Body of pancreas (tissue), 4 donors: ENCODE data around the gene PIK3AP1. TPM values are rescaled to one million over a fixed set of nuclear protein-coding genes. Genes with fewer than 3 reads are reported as not detected.

Experiments used
- ATAC-seq: fragments of 150-250 bp; one replicate; pipeline ENCODE4 v1.9.1; 2016
- DNase-seq, 4 donors: peaks; one replicate each; pipeline ENCODE4 v3.0.0-alpha.2; 2019
- H3K27ac ChIP-seq, 4 donors: fragments of 200-600 bp; sonication (generic); 1 replicate in 3 of 4; 2 replicates in 1 of 4; pipeline versions ENCODE4 v1.5.1 to v1.6.1; 2016 to 2019; ENCODE audit warnings: mild to moderate bottlenecking in 1 of 4, mixed read lengths in 1 of 4, moderate library complexity in 1 of 4
- H3K27me3 ChIP-seq, 2 donors: fragments of 200-600 bp; sonication (generic); one replicate each; pipeline ENCODE4 v1.6.0; 2016; ENCODE audit warnings: mild to moderate bottlenecking in 1 of 2
- H3K36me3 ChIP-seq, 2 donors: fragments of 200-600 bp; sonication (generic); replicated peaks in 1 of 2; 2 replicates each; pipeline ENCODE4 v1.5.1; 2016; ENCODE audit warnings: low read depth in 2 of 2; ENCODE audit not compliant: insufficient read depth in 1 of 2
- H3K4me1 ChIP-seq: fragments of 200-600 bp; sonication (generic); one replicate; pipeline ENCODE4 v1.6.0; 2016
- H3K4me3 ChIP-seq, 2 donors: fragments of 200-600 bp; sonication (generic); 1 replicate in 1 of 2; 2 replicates in 1 of 2; pipeline ENCODE4 v1.5.1; 2016 to 2019
- H3K9me3 ChIP-seq, 3 donors: fragments of 200-600 bp; sonication (generic); 1 replicate in 2 of 3; 2 replicates in 1 of 3; pipeline ENCODE4 v1.5.1; 2016
- CTCF ChIP-seq, 7 experiments: fragments of 450-650 bp in 4 of 7; fragments of 200-600 bp in 3 of 7; sonication (generic) in 3 of 7; IDR thresholded peaks; one replicate each; pipeline ENCODE4 v1.5.1; 2016 to 2019; ENCODE audit warnings: antibody characterized with exemption in 7 of 7
- POLR2A ChIP-seq, 3 donors: fragments of 450-650 bp; IDR thresholded peaks; one replicate each; pipeline ENCODE4 v1.6.1; 2016; ENCODE audit warnings: antibody characterized with exemption in 3 of 3, mild to moderate bottlenecking in 2 of 3
- WGBS, 2 donors: methylation state at CpG; one replicate each; pipeline ENCODE4 v1.1.5; 2017; 5-methylcytosine and 5-hydroxymethylcytosine counted together
- intact Hi-C: fragments of 100-400 bp; cut with DNase I; formaldehyde crosslinking; loops from one replicate; pipeline ENCODE4 v1.15.1; 2023
- total RNA-seq, 2 donors: library from RNA; depleted of rRNA; stranded (reverse); fragments of >200 nt; gene quantifications; one replicate each; pipeline ENCODE4 v1.1.0, GENCODE V29; 2016

Gene PIK3AP1
- total RNA-seq, 2 donors from 2014 or later = 28.0 to 37.2 TPM

- H3K4me3 ChIP-seq = no peak overlapping the region
- intact Hi-C loops = no loop called here
- H3K36me3 ChIP-seq = no peaks in the 10 kb centered on the region
- 9 to 20% methylated on average over 10 to 11 of the region's 11 CpGs for WGBS, 2 donors
- TF ChIP-seq CTCF (IDR thresholded peaks at IDR 0.05) = no peak
- TF ChIP-seq POLR2A (IDR thresholded peaks at IDR 0.05) = peak in 1 of 3 donors; percentile 15
- no peaks in the 10 kb centered on the region for H3K9me3 ChIP-seq
- no peaks in the 10 kb centered on the region for H3K27me3 ChIP-seq
- peaks cover 97% of the 10 kb centered on the region for H3K4me1 ChIP-seq
- peak overlapping the region; percentile 55 to 93 (median 85) for H3K27ac ChIP-seq
- ATAC-seq (peak; percentile 45), DNase-seq (peak; percentile 45 to 83 (median 54))
These were observed 46.8 kb downstream of the PIK3AP1 start for GRCh38 chr10:96673318-96674099.

GRCh38 chr10:96672481-96673175, 47.7 kb downstream of the PIK3AP1 start:
- DNase-seq (peak in 1 of 4 donors; percentile 14), ATAC-seq (no peak)
- peak overlapping the region; percentile 55 to 93 (median 85) for H3K27ac ChIP-seq
- WGBS, 2 donors = 59% methylated on average over 4 of the region's 4 CpGs
- TF ChIP-seq CTCF (IDR thresholded peaks at IDR 0.05) (no peak), POLR2A (IDR thresholded peaks at IDR 0.05) (no peak)
- no peaks in the 10 kb centered on the region for H3K36me3 ChIP-seq
- no peaks in the 10 kb centered on the region for H3K27me3 ChIP-seq
- intact Hi-C loops = no loop called here
- H3K4me1 ChIP-seq = peaks cover 96% of the 10 kb centered on the region
- H3K9me3 ChIP-seq = no peaks in the 10 kb centered on the region
- H3K4me3 ChIP-seq = no peak overlapping the region

- no peak overlapping the region for H3K4me3 ChIP-seq
- TF ChIP-seq CTCF (IDR thresholded peaks at IDR 0.05) (no peak), POLR2A (IDR thresholded peaks at IDR 0.05) (no peak)
- no peaks in the 10 kb centered on the region for H3K36me3 ChIP-seq
- H3K4me1 ChIP-seq = peaks cover 93% of the 10 kb centered on the region
- peak overlapping the region; percentile 39 to 93 (median 85) for H3K27ac ChIP-seq
- ATAC-seq (no peak), DNase-seq (no peak)
- intact Hi-C loops = no loop called here
- WGBS, 2 donors = 56 to 67% methylated on average over 4 of the region's 4 CpGs
- no peaks in the 10 kb centered on the region for H3K27me3 ChIP-seq
- no peaks in the 10 kb centered on the region for H3K9me3 ChIP-seq
These were observed 49.0 kb downstream of the PIK3AP1 start for GRCh38 chr10:96671211-96671890.

GRCh38 chr10:96670786-96671185, 49.5 kb downstream of the PIK3AP1 start:
- Histone ChIP-seq H3K36me3 (no peaks in the 10 kb centered on the region), H3K27me3 (no peaks in the 10 kb centered on the region), H3K4me1 (peaks cover 88% of the 10 kb centered on the region), H3K9me3 (no peaks in the 10 kb centered on the region), H3K4me3 (no peak overlapping the region), H3K27ac (peak overlapping the region; percentile 39 to 93 (median 85))
- WGBS, 2 donors = 16 to 17% methylated on average over 4 of the region's 4 CpGs
- ATAC-seq (no peak), DNase-seq (no peak)
- intact Hi-C loops = no loop called here
- TF ChIP-seq POLR2A (IDR thresholded peaks at IDR 0.05) (no peak), CTCF (IDR thresholded peaks at IDR 0.05) (no peak)
